Stomach smooth muscle (tissue), 2 donors: ENCODE data around the gene PLCB4.

Experiments
- H3K27ac ChIP-seq: one replicate; pipeline ENCODE4 v1.7.0; 2013; ENCODE audit warnings: mild to moderate bottlenecking, low read length, inconsistent platforms
- H3K27me3 ChIP-seq, 2 donors: one replicate each; pipeline ENCODE4 v1.7.0; 2013; ENCODE audit warnings: low read length in 2 of 2; ENCODE audit not compliant: insufficient read depth in 2 of 2, control insufficient read depth in 1 of 2
- H3K36me3 ChIP-seq, 2 donors: one replicate each; pipeline ENCODE4 v1.7.0; 2013; ENCODE audit warnings: low read length in 2 of 2; ENCODE audit not compliant: control insufficient read depth in 2 of 2, insufficient read depth in 2 of 2
- H3K4me1 ChIP-seq: one replicate; pipeline ENCODE4 v1.7.0; 2013; ENCODE audit warnings: low read length; ENCODE audit not compliant: control insufficient read depth, insufficient read depth
- H3K4me3 ChIP-seq, 2 donors: one replicate each; pipeline ENCODE4 v1.7.0; 2013; ENCODE audit warnings: low read length in 2 of 2
- H3K9ac ChIP-seq, 2 donors: one replicate each; pipeline ENCODE4 v1.7.0; 2013; ENCODE audit warnings: low read length in 2 of 2, mild to moderate bottlenecking in 1 of 2
- H3K9me3 ChIP-seq, 2 donors: one replicate each; pipeline ENCODE4 v1.7.0; 2013; ENCODE audit warnings: low read length in 2 of 2; ENCODE audit not compliant: control insufficient read depth in 2 of 2
- donor health status: healthy.
- donor health status: Pancreatic carcinoma.

Gene PLCB4

GRCh38 chr20:9102456-9102855 is 33.6 kb downstream of the PLCB4 start:
- H3K4me3 ChIP-seq = no peak overlapping the region
- no peaks in the 10 kb centered on the region for H3K27me3 ChIP-seq
- no peaks in the 10 kb centered on the region for H3K9me3 ChIP-seq
- no peaks in the 10 kb centered on the region for H3K36me3 ChIP-seq
- no peak overlapping the region for H3K27ac ChIP-seq
- H3K9ac ChIP-seq = no peak overlapping the region
- H3K4me1 ChIP-seq = no peaks in the 10 kb centered on the region

- Histone ChIP-seq H3K27me3 (no peaks in the 10 kb centered on the region), H3K4me1 (no peaks in the 10 kb centered on the region), H3K4me3 (no peak overlapping the region), H3K36me3 (no peaks in the 10 kb centered on the region), H3K9ac (no peak overlapping the region), H3K27ac (no peak overlapping the region), H3K9me3 (no peaks in the 10 kb centered on the region)
Measured at GRCh38 chr20:9103955-9104354, 35.1 kb downstream of the PLCB4 start.

GRCh38 chr20:9108260-9108659 is 39.4 kb downstream of the PLCB4 start:
- no peak overlapping the region for H3K9ac ChIP-seq
- H3K36me3 ChIP-seq = no peaks in the 10 kb centered on the region
- peaks cover 8% of the 10 kb centered on the region for H3K4me1 ChIP-seq
- no peak overlapping the region for H3K27ac ChIP-seq
- H3K27me3 ChIP-seq = no peaks in the 10 kb centered on the region
- H3K9me3 ChIP-seq = no peaks in the 10 kb centered on the region
- H3K4me3 ChIP-seq = no peak overlapping the region

GRCh38 chr20:9109566-9109965 is 40.7 kb downstream of the PLCB4 start:
- no peak overlapping the region for H3K27ac ChIP-seq
- no peak overlapping the region for H3K4me3 ChIP-seq
- H3K36me3 ChIP-seq = no peaks in the 10 kb centered on the region
- no peak overlapping the region for H3K9ac ChIP-seq
- no peaks in the 10 kb centered on the region for H3K9me3 ChIP-seq
- H3K4me1 ChIP-seq = peaks cover 8% of the 10 kb centered on the region
- no peaks in the 10 kb centered on the region for H3K27me3 ChIP-seq

GRCh38 chr20:9110365-9110764 is 41.5 kb downstream of the PLCB4 start:
- Histone ChIP-seq H3K4me1 (peaks cover 8% of the 10 kb centered on the region), H3K4me3 (no peak overlapping the region), H3K36me3 (no peaks in the 10 kb centered on the region), H3K27me3 (no peaks in the 10 kb centered on the region), H3K9me3 (no peaks in the 10 kb centered on the region), H3K9ac (no peak overlapping the region), H3K27ac (no peak overlapping the region)

GRCh38 chr20:9110916-9111432 is 42.1 kb downstream of the PLCB4 start:
- Histone ChIP-seq H3K4me1 (peaks cover 8% of the 10 kb centered on the region), H3K27ac (no peak overlapping the region), H3K4me3 (no peak overlapping the region), H3K27me3 (no peaks in the 10 kb centered on the region), H3K36me3 (no peaks in the 10 kb centered on the region), H3K9ac (no peak overlapping the region), H3K9me3 (no peaks in the 10 kb centered on the region)

- no peak overlapping the region for H3K4me3 ChIP-seq
- no peak overlapping the region for H3K9ac ChIP-seq
- H3K27ac ChIP-seq = peak overlapping the region; percentile 11
- H3K27me3 ChIP-seq = no peaks in the 10 kb centered on the region
- H3K9me3 ChIP-seq = no peaks in the 10 kb centered on the region
- peaks cover 8% of the 10 kb centered on the region for H3K4me1 ChIP-seq
- no peaks in the 10 kb centered on the region for H3K36me3 ChIP-seq
Measured at GRCh38 chr20:9112541-9113515, 43.9 kb downstream of the PLCB4 start.

- peaks cover 10% of the 10 kb centered on the region for H3K4me1 ChIP-seq
- H3K9me3 ChIP-seq = no peaks in the 10 kb centered on the region
- H3K27ac ChIP-seq = no peak overlapping the region
- no peak overlapping the region for H3K9ac ChIP-seq
- no peaks in the 10 kb centered on the region for H3K27me3 ChIP-seq
- H3K36me3 ChIP-seq = no peaks in the 10 kb centered on the region
- no peak overlapping the region for H3K4me3 ChIP-seq
Measured at GRCh38 chr20:9114709-9115108, 45.8 kb downstream of the PLCB4 start.

- Histone ChIP-seq H3K27ac (no peak overlapping the region), H3K9ac (no peak overlapping the region), H3K27me3 (no peaks in the 10 kb centered on the region), H3K4me1 (peaks cover 12% of the 10 kb centered on the region), H3K4me3 (no peak overlapping the region), H3K9me3 (no peaks in the 10 kb centered on the region), H3K36me3 (no peaks in the 10 kb centered on the region)
Measured at GRCh38 chr20:9117548-9117947, 48.7 kb downstream of the PLCB4 start.

GRCh38 chr20:9119776-9120175 is 50.9 kb downstream of the PLCB4 start:
- no peak overlapping the region for H3K4me3 ChIP-seq
- H3K4me1 ChIP-seq = peaks cover 8% of the 10 kb centered on the region
- H3K9ac ChIP-seq = no peak overlapping the region
- H3K36me3 ChIP-seq = no peaks in the 10 kb centered on the region
- H3K27me3 ChIP-seq = no peaks in the 10 kb centered on the region
- H3K27ac ChIP-seq = no peak overlapping the region
- no peaks in the 10 kb centered on the region for H3K9me3 ChIP-seq

- H3K4me1 ChIP-seq = peaks cover 8% of the 10 kb centered on the region
- no peak overlapping the region for H3K4me3 ChIP-seq
- H3K9ac ChIP-seq = no peak overlapping the region
- no peak overlapping the region for H3K27ac ChIP-seq
- no peaks in the 10 kb centered on the region for H3K27me3 ChIP-seq
- no peaks in the 10 kb centered on the region for H3K9me3 ChIP-seq
- H3K36me3 ChIP-seq = no peaks in the 10 kb centered on the region
Measured at GRCh38 chr20:9121211-9121610, 52.3 kb downstream of the PLCB4 start.
